ENCODE data around the gene EXD3.

The EXD3 gene

GRCh38 chr9:137317021-137317717, 105.8 kb downstream of the EXD3 start:
- Mint-ChIP-seq H3K9me3 (no peaks in the 10 kb centered on the region), H3K36me3 (no peaks in the 10 kb centered on the region), H3K27me3 (no peaks in the 10 kb centered on the region), H3K27ac (no peak overlapping the region), H3K4me1 (peaks cover 3% of the 10 kb centered on the region), H3K4me3 (no peak overlapping the region)

DNA sequence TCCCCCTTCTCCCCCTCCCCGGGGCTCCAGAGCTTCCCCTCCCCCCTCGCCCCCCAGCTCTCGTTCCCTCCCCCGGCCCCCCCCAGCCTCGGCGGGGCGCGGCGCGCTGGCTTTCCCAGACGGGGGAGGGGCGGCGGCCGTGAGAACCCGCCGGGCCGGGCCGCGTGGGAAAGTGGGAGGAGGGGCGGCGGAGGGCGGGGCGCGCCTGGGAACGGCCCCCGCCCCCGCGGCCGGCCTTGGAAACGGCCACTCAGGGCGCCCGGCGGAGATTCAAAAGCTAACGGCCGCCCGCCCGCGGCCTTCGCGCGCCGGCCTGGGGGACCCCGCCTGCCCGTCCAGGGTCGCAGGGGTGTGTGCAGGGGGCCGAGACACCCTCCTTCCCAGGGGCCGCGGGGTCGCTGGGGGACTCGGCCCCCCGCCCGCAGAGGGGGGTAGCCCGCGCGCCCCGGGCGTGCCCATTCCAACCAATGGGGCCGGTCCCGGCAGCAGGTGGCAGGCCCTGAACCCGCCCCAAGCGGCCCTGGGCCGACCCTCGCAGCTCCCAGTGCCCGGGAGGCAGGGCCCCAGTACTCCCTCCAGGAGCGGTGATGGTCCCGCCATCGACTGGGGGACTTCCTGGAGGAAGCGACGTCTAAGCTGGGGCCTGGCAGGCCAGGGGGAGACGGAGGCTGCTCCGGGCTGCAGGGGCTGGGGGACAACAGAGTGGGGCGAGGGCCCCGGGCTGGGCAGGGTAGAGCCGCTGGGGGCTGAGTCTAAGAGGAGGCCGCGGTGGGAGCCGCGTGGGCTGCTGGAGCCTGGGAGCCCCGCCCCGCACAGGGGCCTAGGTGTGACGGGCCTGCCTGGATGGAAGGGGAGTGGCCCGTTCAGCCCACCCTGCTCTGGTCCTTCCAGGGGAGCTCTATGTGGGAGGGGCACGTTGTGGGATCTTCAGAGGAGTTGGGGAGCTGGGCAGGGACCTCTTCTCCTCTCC, 106.7 kb downstream of the EXD3 start:
- Mint-ChIP-seq H3K4me3 (no peak overlapping the region), H3K4me1 (peaks cover 3% of the 10 kb centered on the region), H3K36me3 (no peaks in the 10 kb centered on the region), H3K9me3 (no peaks in the 10 kb centered on the region), H3K27ac (no peak overlapping the region), H3K27me3 (no peaks in the 10 kb centered on the region)

- no peak overlapping the region for H3K27ac Mint-ChIP-seq
- no peaks in the 10 kb centered on the region for H3K36me3 Mint-ChIP-seq
- no peaks in the 10 kb centered on the region for H3K27me3 Mint-ChIP-seq
- peaks cover 2% of the 10 kb centered on the region for H3K4me1 Mint-ChIP-seq
- no peak overlapping the region for H3K4me3 Mint-ChIP-seq
- H3K9me3 Mint-ChIP-seq, result no peaks in the 10 kb centered on the region
These were observed 107.4 kb downstream of the EXD3 start for GRCh38 chr9:137315581-137316011.

GRCh38 chr9:137314561-137315560, 108.1 kb downstream of the EXD3 start:
- Mint-ChIP-seq H3K27me3 (no peaks in the 10 kb centered on the region), H3K27ac (no peak overlapping the region), H3K9me3 (no peaks in the 10 kb centered on the region), H3K4me1 (no peaks in the 10 kb centered on the region), H3K4me3 (no peak overlapping the region), H3K36me3 (no peaks in the 10 kb centered on the region)

DNA sequence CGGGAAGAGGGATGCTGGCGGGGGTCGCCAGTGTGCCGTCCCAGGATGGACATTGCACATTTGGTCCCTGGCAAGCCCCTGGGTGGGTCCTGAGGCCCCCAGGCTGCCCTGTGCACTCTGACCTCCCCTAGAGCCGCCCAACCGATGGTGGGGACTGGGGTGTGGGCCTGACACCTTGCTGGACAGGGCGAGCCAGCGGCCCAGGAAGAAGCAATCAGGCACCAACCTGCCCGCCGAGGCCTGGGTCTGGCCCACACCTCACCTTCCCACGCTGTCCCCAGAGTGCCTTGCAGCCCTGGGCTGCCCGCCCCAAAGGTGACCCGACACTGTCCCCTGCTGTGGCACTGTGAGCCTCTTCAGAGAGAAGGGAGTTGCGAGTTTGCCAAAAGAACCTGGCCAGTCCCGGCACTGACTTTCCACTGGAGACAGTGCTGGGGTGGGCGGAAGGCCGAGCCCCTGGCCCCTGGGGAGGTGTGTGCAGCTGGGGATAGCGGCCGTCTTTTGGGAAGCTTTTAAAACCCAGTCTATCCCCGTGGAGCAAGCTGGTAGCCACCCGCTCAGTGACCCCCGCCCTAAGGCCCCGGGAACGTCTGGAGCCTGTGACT, 108.9 kb downstream of the EXD3 start:
- H3K4me1 Mint-ChIP-seq, result no peaks in the 10 kb centered on the region
- no peaks in the 10 kb centered on the region for H3K27me3 Mint-ChIP-seq
- no peaks in the 10 kb centered on the region for H3K9me3 Mint-ChIP-seq
- no peaks in the 10 kb centered on the region for H3K36me3 Mint-ChIP-seq
- H3K27ac Mint-ChIP-seq, result no peak overlapping the region
- no peak overlapping the region for H3K4me3 Mint-ChIP-seq

- Mint-ChIP-seq H3K4me3 (no peak overlapping the region), H3K27ac (no peak overlapping the region), H3K9me3 (no peaks in the 10 kb centered on the region), H3K27me3 (no peaks in the 10 kb centered on the region), H3K4me1 (no peaks in the 10 kb centered on the region), H3K36me3 (no peaks in the 10 kb centered on the region)
These were observed 109.5 kb downstream of the EXD3 start for GRCh38 chr9:137313326-137313936.

GRCh38 chr9:137312852-137313325, 110.1 kb downstream of the EXD3 start:
- H3K36me3 Mint-ChIP-seq, result no peaks in the 10 kb centered on the region

GRCh38 chr9:137311986-137312851, 110.7 kb downstream of the EXD3 start:
- H3K4me3 Mint-ChIP-seq, result no peak overlapping the region
- no peak overlapping the region for H3K27ac Mint-ChIP-seq
- H3K9me3 Mint-ChIP-seq, result no peaks in the 10 kb centered on the region
- no peaks in the 10 kb centered on the region for H3K4me1 Mint-ChIP-seq
- H3K36me3 Mint-ChIP-seq, result no peaks in the 10 kb centered on the region
- H3K27me3 Mint-ChIP-seq, result no peaks in the 10 kb centered on the region

More at GRCh38 chr9:137312852-137313325, 110.1 kb downstream of the EXD3 start:
- no peaks in the 10 kb centered on the region for H3K4me1 Mint-ChIP-seq
- H3K9me3 Mint-ChIP-seq, result no peaks in the 10 kb centered on the region
- no peak overlapping the region for H3K27ac Mint-ChIP-seq
- no peaks in the 10 kb centered on the region for H3K27me3 Mint-ChIP-seq
- H3K4me3 Mint-ChIP-seq, result no peak overlapping the region

DNA sequence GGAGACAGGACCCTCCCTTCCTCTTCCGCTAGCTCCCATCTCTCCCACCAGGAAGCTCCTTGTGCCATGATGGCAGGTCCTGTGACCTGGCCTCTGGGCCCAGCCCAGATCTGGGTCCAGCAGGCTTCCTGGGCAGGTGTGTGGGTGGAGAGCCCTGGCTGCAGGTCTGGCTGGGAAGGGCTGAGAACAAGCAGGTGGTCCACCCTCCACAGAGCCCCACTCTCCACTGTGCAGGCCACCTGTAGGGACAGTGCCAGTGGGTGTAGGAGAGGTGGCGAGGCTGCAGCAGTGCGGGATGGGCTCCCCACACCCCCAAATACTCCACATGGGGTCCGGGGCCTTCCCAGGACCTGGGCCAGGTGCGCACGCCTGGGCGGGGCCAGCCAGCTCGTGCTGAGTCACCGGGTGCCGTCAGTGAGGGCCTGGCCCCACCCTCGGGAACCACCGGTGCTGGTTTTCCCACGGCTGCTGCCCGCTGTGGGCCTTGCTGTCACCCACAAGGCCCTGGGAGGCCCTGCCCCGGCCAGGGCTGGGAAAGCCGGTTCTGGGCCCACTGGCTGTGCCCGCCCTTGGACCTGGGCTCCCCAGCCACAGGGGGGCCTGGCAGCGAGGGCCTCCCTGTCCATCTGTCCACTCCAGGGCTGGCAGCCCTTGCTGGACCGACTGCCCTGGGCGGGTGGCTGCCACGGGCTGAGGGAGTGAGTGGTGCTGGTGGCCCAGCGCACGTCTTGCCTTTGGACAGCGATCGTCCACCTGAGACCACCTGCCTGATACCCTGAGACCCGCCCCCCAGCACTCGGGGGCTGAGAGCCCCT, 111.6 kb downstream of the EXD3 start:
- Mint-ChIP-seq H3K27me3 (no peaks in the 10 kb centered on the region), H3K36me3 (no peaks in the 10 kb centered on the region), H3K9me3 (no peaks in the 10 kb centered on the region), H3K4me3 (no peak overlapping the region), H3K27ac (no peak overlapping the region), H3K4me1 (peaks cover 3% of the 10 kb centered on the region)

DNA sequence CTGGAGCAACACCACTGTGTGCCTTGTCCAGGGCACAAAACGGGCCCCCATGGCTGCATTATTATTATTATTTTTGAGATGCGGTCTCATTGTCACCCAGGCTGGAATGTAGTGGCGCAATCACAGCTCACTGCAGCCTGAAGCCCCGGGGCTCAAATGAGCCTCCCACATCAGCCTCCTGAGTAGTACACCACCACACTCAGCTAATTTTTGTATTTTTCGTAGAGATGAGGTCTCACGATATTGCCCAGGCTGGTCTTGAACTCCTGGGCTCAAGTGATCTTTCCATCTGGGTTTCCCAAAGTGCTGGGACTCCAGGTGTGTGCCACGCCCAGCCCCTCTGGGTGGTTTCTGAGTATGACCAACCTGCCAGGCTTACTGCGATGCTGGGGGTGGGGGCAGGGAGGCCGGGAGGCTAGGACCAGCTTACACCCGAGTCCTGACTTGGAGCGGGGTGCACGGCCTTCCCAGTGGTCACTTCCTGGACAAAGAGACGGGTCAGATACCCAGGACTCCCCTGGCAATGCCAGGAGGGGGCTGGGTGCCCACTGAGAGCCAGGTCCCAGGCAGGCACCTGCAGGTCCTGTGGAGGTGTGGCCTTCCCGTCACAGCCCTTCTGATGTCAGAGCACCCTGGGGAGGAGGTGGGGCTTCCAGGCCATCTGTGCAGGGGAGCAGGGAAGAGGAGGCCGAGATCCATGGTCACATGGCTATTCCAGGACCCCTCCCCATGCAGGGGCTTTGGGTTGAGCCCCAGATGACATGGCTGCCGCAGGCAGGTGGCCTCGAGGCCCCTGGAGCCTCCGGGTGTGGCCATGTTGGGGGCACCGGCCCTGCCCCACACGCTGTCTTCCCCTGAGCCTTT, 112.5 kb downstream of the EXD3 start:
- Mint-ChIP-seq H3K4me3 (no peak overlapping the region), H3K36me3 (no peaks in the 10 kb centered on the region), H3K27ac (no peak overlapping the region), H3K9me3 (no peaks in the 10 kb centered on the region), H3K27me3 (no peaks in the 10 kb centered on the region), H3K4me1 (peaks cover 5% of the 10 kb centered on the region)

DNA sequence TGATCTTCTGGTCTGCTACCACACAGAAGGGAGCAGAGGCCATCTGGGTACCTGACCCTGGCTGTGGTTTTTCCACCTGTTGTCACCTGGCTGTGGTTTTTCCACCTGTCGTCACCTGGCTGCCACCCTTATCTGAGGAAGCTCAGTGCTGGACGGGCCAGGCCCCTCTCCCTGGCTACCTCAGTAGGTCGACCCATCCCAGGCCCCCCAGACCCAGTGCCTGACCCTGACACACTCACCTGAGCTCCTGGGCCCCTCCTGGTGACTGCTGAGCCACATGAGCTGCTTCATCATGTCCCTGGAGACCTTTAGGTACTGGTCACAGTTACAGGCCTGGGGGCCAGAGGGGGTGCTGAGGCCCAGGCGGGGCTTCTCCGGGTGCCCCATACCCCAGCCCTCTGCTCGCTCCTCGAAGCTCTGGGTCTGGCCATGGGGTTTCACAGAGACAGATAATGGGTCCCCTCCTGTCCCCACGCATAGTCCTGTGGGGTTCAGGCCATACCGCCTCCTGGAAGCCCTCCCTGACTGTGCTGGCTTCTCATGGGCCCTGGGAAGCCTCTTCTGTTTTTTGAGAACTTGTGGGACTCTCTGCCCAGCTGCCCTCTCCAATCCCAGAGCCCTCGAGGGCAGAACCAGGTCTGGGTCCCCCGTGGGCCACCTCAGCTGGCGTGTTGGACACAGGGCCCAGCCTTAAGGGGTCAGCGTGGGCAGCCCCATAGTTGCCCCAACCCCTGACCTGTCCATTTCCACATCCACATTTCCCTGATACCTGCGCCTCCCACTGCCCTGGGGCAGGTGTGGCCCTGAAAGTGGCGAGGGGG, 113.4 kb downstream of the EXD3 start:
- no peak overlapping the region for H3K4me3 Mint-ChIP-seq
- no peaks in the 10 kb centered on the region for H3K9me3 Mint-ChIP-seq
- H3K4me1 Mint-ChIP-seq, result peaks cover 7% of the 10 kb centered on the region

More for the DNA sequence above, 113.4 kb downstream of the EXD3 start:
- no peak overlapping the region for H3K27ac Mint-ChIP-seq
- no peaks in the 10 kb centered on the region for H3K36me3 Mint-ChIP-seq
- no peaks in the 10 kb centered on the region for H3K27me3 Mint-ChIP-seq

All from activated naive CD4-positive, alpha-beta T cell treated with anti-CD3 and anti-CD28 coated beads, Interleukin-2, amount 50 U/mL, for 24 hours (primary cell).